GM10248 (cell line): ENCODE data around the gene MLPH.

Experiments used
- CTCF ChIA-PET: fragments of 300-600 bp; sonication (Branson Sonifier 250); formaldehyde crosslinking; extraction: SDS; loops from one replicate; lab custom pipeline; 2021; ENCODE audit warnings: antibody characterized with exemption; lab: Yijun Ruan, JAX
- POLR2A ChIA-PET: fragments of 350-650 bp; sonication (Branson Sonifier 250); formaldehyde crosslinking; extraction: SDS; loops from one replicate; lab custom pipeline; 2020; ENCODE audit warnings: antibody characterized with exemption; lab: Yijun Ruan, JAX
- DNase-seq: peaks from one replicate; pipeline ENCODE4 v3.0.0; 2012; ENCODE audit errors: extremely low spot score
- TF ChIP-seq, protein P1 (sequence below): IDR thresholded peaks from 2 replicates; pipeline ENCODE4 v1.5.1; 2012; ENCODE audit warnings: mild to moderate bottlenecking, low read depth; ENCODE audit errors: extremely low read depth, missing control alignments, control extremely low read depth

MLPH gene

DNA sequence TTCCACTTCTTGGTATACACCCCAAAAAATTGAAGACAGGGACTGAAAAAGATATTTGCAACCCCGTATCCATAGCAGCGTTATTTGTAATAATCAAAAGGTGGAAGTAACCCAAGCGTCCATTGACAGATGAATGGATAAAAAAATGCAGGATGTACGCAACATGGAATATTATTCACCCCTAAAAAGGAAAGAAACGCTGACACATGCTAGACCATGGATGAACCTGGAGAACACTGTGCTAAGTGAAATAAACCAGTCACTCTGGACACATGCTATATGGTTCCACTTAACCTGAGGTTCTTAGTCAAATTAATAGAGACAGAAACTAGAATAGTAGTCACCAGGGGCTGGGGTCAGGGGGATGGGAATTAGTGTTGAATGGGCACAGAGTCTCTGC lies 40.7 kb downstream of the MLPH start:
- TF ChIP-seq, protein P1, sequence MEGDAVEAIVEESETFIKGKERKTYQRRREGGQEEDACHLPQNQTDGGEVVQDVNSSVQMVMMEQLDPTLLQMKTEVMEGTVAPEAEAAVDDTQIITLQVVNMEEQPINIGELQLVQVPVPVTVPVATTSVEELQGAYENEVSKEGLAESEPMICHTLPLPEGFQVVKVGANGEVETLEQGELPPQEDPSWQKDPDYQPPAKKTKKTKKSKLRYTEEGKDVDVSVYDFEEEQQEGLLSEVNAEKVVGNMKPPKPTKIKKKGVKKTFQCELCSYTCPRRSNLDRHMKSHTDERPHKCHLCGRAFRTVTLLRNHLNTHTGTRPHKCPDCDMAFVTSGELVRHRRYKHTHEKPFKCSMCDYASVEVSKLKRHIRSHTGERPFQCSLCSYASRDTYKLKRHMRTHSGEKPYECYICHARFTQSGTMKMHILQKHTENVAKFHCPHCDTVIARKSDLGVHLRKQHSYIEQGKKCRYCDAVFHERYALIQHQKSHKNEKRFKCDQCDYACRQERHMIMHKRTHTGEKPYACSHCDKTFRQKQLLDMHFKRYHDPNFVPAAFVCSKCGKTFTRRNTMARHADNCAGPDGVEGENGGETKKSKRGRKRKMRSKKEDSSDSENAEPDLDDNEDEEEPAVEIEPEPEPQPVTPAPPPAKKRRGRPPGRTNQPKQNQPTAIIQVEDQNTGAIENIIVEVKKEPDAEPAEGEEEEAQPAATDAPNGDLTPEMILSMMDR = no peak
- CTCF ChIA-PET = interaction anchor here (1.0 to 2.5 kb wide), 2 partner anchors 15 kb away, joined by 3 to 13 read pairs; no protein-coding TSS in a partner anchor
- POLR2A ChIA-PET = no interaction called here
- no peak for DNase-seq

DNA sequence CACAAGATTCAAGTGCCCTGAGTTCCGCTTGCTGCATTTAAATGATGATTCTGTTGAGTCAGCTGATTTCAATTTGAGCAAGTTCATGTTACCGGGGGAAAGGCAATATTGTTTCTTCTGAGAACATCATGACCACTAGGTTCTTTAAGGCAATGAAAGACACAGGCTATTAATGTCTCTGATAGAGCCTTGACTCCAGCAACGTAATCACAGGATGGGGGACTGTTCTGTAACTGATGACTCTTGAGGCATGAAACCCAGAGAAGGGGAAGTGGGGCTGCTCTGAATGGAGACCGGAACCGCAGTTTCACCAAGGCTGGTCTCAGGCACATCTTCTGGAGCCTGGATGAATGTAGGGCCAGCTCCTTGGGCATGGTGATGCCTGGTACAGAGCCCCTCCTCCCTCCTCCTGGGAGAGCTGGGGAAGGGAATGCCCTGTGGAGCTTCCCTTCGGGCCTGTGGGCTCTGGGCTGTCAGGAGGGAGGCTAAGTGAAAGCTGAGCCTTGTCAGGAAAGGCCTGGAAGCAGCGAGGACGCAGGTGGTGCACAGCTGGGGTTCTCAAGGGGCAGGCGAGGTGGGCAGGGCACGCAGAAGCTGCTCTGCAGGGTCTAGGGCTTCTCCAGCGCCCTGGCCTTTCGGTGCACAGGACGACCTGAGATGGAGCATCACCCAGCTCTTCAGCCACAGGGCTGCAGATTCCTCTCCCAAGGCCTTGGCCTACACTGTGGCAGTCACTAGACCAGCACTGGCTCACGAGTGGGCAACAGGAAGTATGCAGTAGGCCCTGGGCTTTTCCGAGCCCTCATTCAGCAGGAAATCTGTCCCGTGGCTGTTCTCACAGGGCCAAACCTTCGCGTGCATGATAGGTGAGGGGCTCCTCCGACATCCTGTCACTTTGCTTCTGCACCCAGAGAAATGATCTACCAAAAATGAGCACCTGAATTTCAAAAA lies 42.7 kb downstream of the MLPH start:
- CTCF ChIA-PET = interaction anchor here (2.5 kb wide), 1 partner anchor 17 kb away, joined by 13 read pairs; no protein-coding TSS in a partner anchor
- DNase-seq = peak; percentile 77
- TF ChIP-seq, protein P1 = no peak
- POLR2A ChIA-PET = no interaction called here

DNA sequence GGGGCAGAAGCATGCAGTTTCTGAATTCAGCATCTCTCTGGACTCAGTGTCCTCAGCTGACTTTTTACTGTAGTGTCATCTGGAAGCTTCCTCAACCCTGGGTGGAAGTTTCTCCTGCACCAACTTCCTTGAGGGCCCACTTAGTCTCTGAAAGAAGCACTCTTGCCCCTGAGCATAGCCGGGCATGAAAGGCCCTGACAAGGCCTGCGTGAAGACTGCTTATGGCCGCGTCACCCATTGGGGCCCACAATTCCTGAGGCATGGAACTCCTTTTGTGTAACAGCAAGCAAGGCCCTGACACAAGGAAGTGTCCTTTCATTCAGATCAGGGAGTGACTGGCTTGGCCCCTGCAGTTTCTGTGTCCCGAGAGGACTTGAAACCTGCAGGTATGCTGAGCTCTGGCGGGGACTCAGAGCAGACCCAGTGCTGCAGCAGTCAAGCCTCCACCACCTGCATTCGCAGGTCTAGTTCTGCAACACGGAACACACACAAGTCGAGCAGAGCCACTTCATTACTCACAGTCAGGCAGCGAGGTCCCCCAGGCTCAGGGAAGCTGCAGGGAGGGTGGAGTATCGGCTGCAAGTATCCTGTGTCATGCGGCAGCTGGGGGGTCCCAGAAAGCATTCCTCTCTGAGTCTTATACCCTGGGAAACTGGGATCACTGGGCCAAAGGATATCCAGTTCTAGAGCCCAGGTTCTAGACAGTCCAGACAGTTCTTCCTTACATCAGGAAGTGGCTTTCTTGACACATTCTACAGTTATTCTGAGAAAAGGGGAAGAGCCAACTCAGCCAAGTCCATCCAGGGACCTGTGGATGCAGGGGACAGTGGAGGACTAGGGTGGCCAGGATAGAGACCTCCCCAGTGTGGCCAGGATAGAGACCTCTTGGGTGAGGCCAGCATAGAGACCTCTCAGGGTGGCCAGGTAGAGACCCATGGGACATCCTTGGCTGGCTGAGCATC lies 43.7 kb downstream of the MLPH start:
- TF ChIP-seq, protein P1 = no peak
- ChIA-PET POLR2A (no interaction called here), CTCF (interaction anchor here (2.5 to 5.9 kb wide), 3 partner anchors 18 to 41 kb away, joined by 13 to 36 read pairs (median 13); no protein-coding TSS in a partner anchor)
- no peak for DNase-seq

DNA sequence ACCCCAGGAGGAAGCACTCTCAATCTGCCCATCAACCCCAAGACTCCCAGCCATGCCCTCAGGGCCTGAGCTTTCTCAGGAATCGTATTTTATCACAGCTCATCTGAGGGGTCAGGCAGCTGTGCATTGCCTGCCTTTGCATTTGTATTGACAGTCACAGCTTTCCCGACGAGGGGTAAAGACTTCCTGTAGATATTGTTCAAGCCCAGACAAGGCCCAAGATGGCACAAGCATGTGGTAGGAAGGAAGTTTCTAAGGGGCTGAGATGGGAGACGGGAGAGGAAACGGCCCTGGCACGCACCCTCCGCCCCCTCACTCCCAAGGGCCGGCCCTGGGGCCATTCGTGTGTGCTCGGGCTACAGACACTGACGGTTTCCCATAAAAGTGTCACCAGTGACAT lies 45.1 kb downstream of the MLPH start:
- ChIA-PET CTCF (interaction anchor here (0.9 to 5.9 kb wide), 5 partner anchors 8 to 40 kb away, joined by 3 to 36 read pairs (median 5); no protein-coding TSS in a partner anchor), POLR2A (no interaction called here)
- TF ChIP-seq, protein P1 = no peak
- DNase-seq = no peak

DNA sequence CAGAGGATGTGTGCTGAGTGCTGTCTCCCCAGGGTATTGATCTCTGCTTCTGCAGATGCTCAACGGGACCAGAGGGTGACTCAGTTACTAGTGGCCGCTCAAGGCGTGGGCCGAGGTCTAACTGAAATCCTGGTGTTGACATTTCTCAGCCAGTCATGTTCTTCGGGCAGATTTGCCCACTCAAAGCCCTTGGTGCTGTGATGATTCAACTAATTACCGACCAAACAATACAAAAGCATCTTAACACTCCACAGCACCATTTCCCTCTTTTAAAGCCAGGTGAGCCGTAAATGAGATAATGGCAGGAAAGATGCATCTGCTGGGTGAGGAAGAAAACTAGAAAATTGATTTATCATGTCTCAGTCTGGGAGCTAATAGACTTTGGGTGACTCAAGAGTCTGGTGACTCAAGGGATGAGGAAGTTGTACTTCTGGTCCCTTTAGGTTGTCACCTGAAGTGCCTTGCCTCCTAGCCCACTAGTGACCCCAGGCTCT lies 46.7 kb downstream of the MLPH start:
- DNase-seq = no peak
- POLR2A ChIA-PET = no interaction called here
- CTCF ChIA-PET = interaction anchor here (1.2 to 5.9 kb wide), 3 partner anchors 11 to 38 kb away, joined by 3 to 36 read pairs (median 13); no protein-coding TSS in a partner anchor
- TF ChIP-seq, protein P1 = no peak
